WTC11 (cell line): ENCODE measurements around the gene AMMECR1. TPM values are rescaled to one million over a fixed set of nuclear protein-coding genes. Genes with fewer than 3 reads are reported as not detected.

ENCODE experiments used
- ATAC-seq: fragments of 200-7000 bp; cut with Tn5 transposase; 2 replicates; pipeline ENCODE4 v1.10.0; 2021; ENCODE audit warnings: mild to moderate bottlenecking, moderate library complexity
- CTCF ChIA-PET: fragments of 300-600 bp; sonication (Branson Sonifier 250); formaldehyde crosslinking; loops from one replicate; lab custom pipeline; 2021; ENCODE audit warnings: antibody characterized with exemption; lab: Charles Lee
- POLR2A ChIA-PET: fragments of 350-600 bp; sonication (Branson Sonifier 250); formaldehyde crosslinking; loops from one replicate; lab custom pipeline; 2021; ENCODE audit warnings: antibody characterized with exemption; lab: Charles Lee
- DNase-seq: peaks from one replicate; pipeline ENCODE4 v3.0.0; 2021; ENCODE audit warnings: low spot score
- H3K27ac Mint-ChIP-seq: 2 replicates; pipeline ENCODE4 v1.8.0; 2021; ENCODE audit warnings: mixed read lengths
- H3K27me3 Mint-ChIP-seq: 2 replicates; pipeline ENCODE4 v1.8.0; 2021; ENCODE audit warnings: low read depth, mild to moderate bottlenecking, moderate library complexity, mixed read lengths
- H3K36me3 Mint-ChIP-seq: 2 replicates; pipeline ENCODE4 v1.8.0; 2021; ENCODE audit warnings: mixed read lengths
- H3K4me1 Mint-ChIP-seq: 2 replicates; pipeline ENCODE4 v1.8.0; 2022; ENCODE audit warnings: mixed read lengths
- H3K4me3 Mint-ChIP-seq: 2 replicates; pipeline ENCODE4 v1.8.0; 2021; ENCODE audit warnings: mild to moderate bottlenecking, moderate library complexity, mixed read lengths
- H3K9me3 Mint-ChIP-seq: 2 replicates; pipeline ENCODE4 v1.8.0; 2021; ENCODE audit warnings: mixed read lengths
- CBFB ChIP-seq: sonication (generic); formaldehyde crosslinking; IDR thresholded peaks from 2 replicates; pipeline ENCODE4 v1.8.1; 2022; ENCODE audit warnings: mild to moderate bottlenecking, low read depth, missing genetic modification reagents
- CREB1 ChIP-seq: sonication (generic); formaldehyde crosslinking; IDR thresholded peaks from 2 replicates; pipeline ENCODE4 v1.8.0; 2023; ENCODE audit warnings: mild to moderate bottlenecking, missing genetic modification reagents
- E2F4 ChIP-seq: sonication (generic); formaldehyde crosslinking; IDR thresholded peaks from 2 replicates; pipeline ENCODE4 v1.8.1; 2022; ENCODE audit warnings: low read depth, mild to moderate bottlenecking, moderate library complexity, missing genetic modification reagents, borderline replicate concordance
- FOXJ3 ChIP-seq: sonication (generic); formaldehyde crosslinking; IDR thresholded peaks from 2 replicates; pipeline ENCODE4 v1.9.0; 2021; ENCODE audit warnings: missing genetic modification reagents, mild to moderate bottlenecking, borderline replicate concordance
- FOXP1 ChIP-seq: sonication (generic); formaldehyde crosslinking; IDR thresholded peaks from 2 replicates; pipeline ENCODE4 v1.8.0; 2022; ENCODE audit warnings: missing genetic modification reagents, mild to moderate bottlenecking, moderate library complexity, borderline replicate concordance
- GRHL2 ChIP-seq: fragments of 250-450 bp; sonication (Bioruptor Pico); IDR thresholded peaks from 2 replicates; pipeline ENCODE4 v1.8.0; 2022; ENCODE audit warnings: mild to moderate bottlenecking, moderate library complexity; ENCODE audit not compliant: insufficient replicate concordance, severe bottlenecking
- HMGA2 ChIP-seq: fragments of 250-450 bp; sonication (Bioruptor Pico); IDR thresholded peaks from 2 replicates; pipeline ENCODE4 v1.4.0; 2021; ENCODE audit warnings: mild to moderate bottlenecking, moderate library complexity
- HMGXB4 ChIP-seq: sonication (generic); formaldehyde crosslinking; IDR thresholded peaks from 2 replicates; pipeline ENCODE4 v1.8.1; 2023; ENCODE audit warnings: mild to moderate bottlenecking, moderate library complexity, missing genetic modification reagents
- IRF2 ChIP-seq: sonication (generic); formaldehyde crosslinking; IDR thresholded peaks from 2 replicates; pipeline ENCODE4 v1.8.0; 2022; ENCODE audit warnings: low read depth, missing genetic modification reagents, borderline replicate concordance
- MYBL2 ChIP-seq: sonication (generic); formaldehyde crosslinking; IDR thresholded peaks from 2 replicates; pipeline ENCODE4 v1.8.1; 2023; ENCODE audit warnings: mild to moderate bottlenecking, moderate library complexity, missing genetic modification reagents
- NFATC4 ChIP-seq: fragments of 250-450 bp; sonication (Bioruptor Pico); IDR thresholded peaks from 2 replicates; pipeline ENCODE4 v1.9.0; 2021; ENCODE audit warnings: mild to moderate bottlenecking
- NFE2L1 ChIP-seq: sonication (generic); formaldehyde crosslinking; IDR thresholded peaks from 2 replicates; pipeline ENCODE4 v1.8.1; 2023; ENCODE audit warnings: missing genetic modification reagents
- NFYB ChIP-seq: sonication (generic); formaldehyde crosslinking; conservative IDR thresholded peaks from 2 replicates; pipeline ENCODE4 v1.8.0; 2022; ENCODE audit warnings: low read depth, missing genetic modification reagents
- NR2C2 ChIP-seq: sonication (generic); formaldehyde crosslinking; IDR thresholded peaks from 2 replicates; pipeline ENCODE4 v1.8.0; 2022; ENCODE audit warnings: mild to moderate bottlenecking, missing genetic modification reagents
- RORB ChIP-seq: fragments of 250-450 bp; sonication (Bioruptor Pico); IDR thresholded peaks from 2 replicates; pipeline ENCODE4 v1.9.0; 2021; ENCODE audit warnings: mild to moderate bottlenecking
- ZNF138 ChIP-seq: sonication (generic); formaldehyde crosslinking; conservative IDR thresholded peaks from 2 replicates; pipeline ENCODE4 v1.8.1; 2022; ENCODE audit warnings: mild to moderate bottlenecking, moderate library complexity, missing genetic modification reagents
- ZNF219 ChIP-seq: sonication (generic); formaldehyde crosslinking; IDR thresholded peaks from 2 replicates; pipeline ENCODE4 v1.8.0; 2023; ENCODE audit warnings: missing genetic modification reagents, mild to moderate bottlenecking, borderline replicate concordance
- ZNF232 ChIP-seq: sonication (generic); formaldehyde crosslinking; IDR thresholded peaks from 2 replicates; pipeline ENCODE4 v1.8.0; 2022; ENCODE audit warnings: mild to moderate bottlenecking, missing genetic modification reagents
- ZNF317 ChIP-seq: sonication (generic); formaldehyde crosslinking; IDR thresholded peaks from 2 replicates; pipeline ENCODE4 v1.8.1; 2023; ENCODE audit warnings: low read depth, mild to moderate bottlenecking, moderate library complexity, missing genetic modification reagents, borderline replicate concordance
- ZNF396 ChIP-seq: fragments of 250-450 bp; sonication (Bioruptor Pico); IDR thresholded peaks from 2 replicates; pipeline ENCODE4 v1.8.0; 2021; ENCODE audit warnings: mild to moderate bottlenecking, moderate library complexity, borderline replicate concordance
- ZNF416 ChIP-seq: fragments of 250-450 bp; sonication (Bioruptor Pico); IDR thresholded peaks from 2 replicates; pipeline ENCODE4 v1.9.0; 2021; ENCODE audit warnings: mild to moderate bottlenecking, inconsistent platforms
- total RNA-seq: library from RNA; stranded (reverse); gene quantifications from 3 replicates; pipeline ENCODE4 v1.2.3, GENCODE V29; 2021
- TF ChIP-seq, protein P1 (sequence below): sonication (generic); formaldehyde crosslinking; IDR thresholded peaks from 2 replicates; pipeline ENCODE4 v1.8.0; 2023; ENCODE audit warnings: missing genetic modification reagents
- TF ChIP-seq, protein P2 (sequence below): sonication (generic); formaldehyde crosslinking; IDR thresholded peaks from 2 replicates; pipeline ENCODE4 v1.8.0; 2022; ENCODE audit warnings: mild to moderate bottlenecking, missing genetic modification reagents
- TF ChIP-seq, protein P3 (sequence below): sonication (generic); formaldehyde crosslinking; IDR thresholded peaks from 2 replicates; pipeline ENCODE4 v1.8.1; 2023; ENCODE audit warnings: mild to moderate bottlenecking, missing genetic modification reagents, borderline replicate concordance

AMMECR1 gene
- total RNA-seq, 1 experiment from 2014 or later, result 18.1 TPM

- no peak for TF ChIP-seq ZNF416 (CRISPR knock-in tag)
- TF ChIP-seq MYBL2 (CRISPR knock-in tag), result no peak
- no peak for TF ChIP-seq NFYB (CRISPR knock-in tag)
These were observed 13.0 kb downstream of the AMMECR1 start (continued) for GRCh38 chrX:110304884-110305283.

- Mint-ChIP-seq H3K4me1 (peaks cover 21% of the 10 kb centered on the region), H3K36me3 (no peaks in the 10 kb centered on the region), H3K9me3 (no peaks in the 10 kb centered on the region), H3K27me3 (no peaks in the 10 kb centered on the region), H3K4me3 (no peak overlapping the region), H3K27ac (no peak overlapping the region)
- CTCF ChIA-PET, result no interaction called here
- ATAC-seq (no peak), DNase-seq (no peak)
- TF ChIP-seq, protein P1, sequence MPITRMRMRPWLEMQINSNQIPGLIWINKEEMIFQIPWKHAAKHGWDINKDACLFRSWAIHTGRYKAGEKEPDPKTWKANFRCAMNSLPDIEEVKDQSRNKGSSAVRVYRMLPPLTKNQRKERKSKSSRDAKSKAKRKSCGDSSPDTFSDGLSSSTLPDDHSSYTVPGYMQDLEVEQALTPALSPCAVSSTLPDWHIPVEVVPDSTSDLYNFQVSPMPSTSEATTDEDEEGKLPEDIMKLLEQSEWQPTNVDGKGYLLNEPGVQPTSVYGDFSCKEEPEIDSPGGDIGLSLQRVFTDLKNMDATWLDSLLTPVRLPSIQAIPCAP, result no peak
- no peak for TF ChIP-seq RORB (CRISPR knock-in tag)
- no peak for TF ChIP-seq ZNF396
- no peak for TF ChIP-seq HMGXB4 (CRISPR knock-in tag)
- TF ChIP-seq NFE2L1 (CRISPR knock-in tag), result no peak
- no peak for TF ChIP-seq ZNF317 (CRISPR knock-in tag)
- no peak for TF ChIP-seq FOXJ3
- TF ChIP-seq ZNF219 (CRISPR knock-in tag), result no peak
- no peak for TF ChIP-seq ZNF232 (CRISPR knock-in tag)
- TF ChIP-seq ZNF138, result no peak
- TF ChIP-seq, protein P2, sequence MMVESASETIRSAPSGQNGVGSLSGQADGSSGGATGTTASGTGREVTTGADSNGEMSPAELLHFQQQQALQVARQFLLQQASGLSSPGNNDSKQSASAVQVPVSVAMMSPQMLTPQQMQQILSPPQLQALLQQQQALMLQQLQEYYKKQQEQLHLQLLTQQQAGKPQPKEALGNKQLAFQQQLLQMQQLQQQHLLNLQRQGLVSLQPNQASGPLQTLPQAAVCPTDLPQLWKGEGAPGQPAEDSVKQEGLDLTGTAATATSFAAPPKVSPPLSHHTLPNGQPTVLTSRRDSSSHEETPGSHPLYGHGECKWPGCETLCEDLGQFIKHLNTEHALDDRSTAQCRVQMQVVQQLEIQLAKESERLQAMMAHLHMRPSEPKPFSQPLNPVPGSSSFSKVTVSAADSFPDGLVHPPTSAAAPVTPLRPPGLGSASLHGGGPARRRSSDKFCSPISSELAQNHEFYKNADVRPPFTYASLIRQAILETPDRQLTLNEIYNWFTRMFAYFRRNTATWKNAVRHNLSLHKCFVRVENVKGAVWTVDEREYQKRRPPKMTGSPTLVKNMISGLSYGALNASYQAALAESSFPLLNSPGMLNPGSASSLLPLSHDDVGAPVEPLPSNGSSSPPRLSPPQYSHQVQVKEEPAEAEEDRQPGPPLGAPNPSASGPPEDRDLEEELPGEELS (CRISPR knock-in tag), result no peak
- no peak for TF ChIP-seq FOXP1 (CRISPR knock-in tag)
- no peak for TF ChIP-seq CREB1
- POLR2A ChIA-PET, result no interaction called here
These were observed 13.5 kb downstream of the AMMECR1 start for GRCh38 chrX:110304371-110304770.

DNA sequence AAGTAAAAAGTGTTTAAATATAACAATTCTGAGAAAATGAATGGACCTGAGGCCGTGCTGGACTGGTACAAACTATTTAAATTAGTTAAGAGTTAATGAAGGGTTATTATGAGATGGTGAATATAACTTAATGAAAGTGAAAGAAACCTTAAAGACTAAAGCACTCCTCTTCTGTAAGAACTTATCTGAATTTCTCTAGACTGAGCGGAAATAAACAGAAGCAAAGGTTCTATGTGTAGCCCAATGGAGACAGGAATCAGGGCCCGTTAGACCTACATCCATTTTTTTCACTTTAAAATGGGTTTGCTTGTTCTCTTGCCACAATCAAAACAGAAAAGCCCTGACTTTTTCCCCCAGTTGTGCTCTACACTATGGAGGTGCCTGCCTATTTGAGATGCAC is 14.9 kb downstream of the AMMECR1 start:
- H3K36me3 Mint-ChIP-seq, result no peaks in the 10 kb centered on the region
- peaks cover 8% of the 10 kb centered on the region; the same call in 1 of the 2 replicates for H3K4me1 Mint-ChIP-seq
- ChIA-PET CTCF (no interaction called here), POLR2A (no interaction called here)
- no peak for DNase-seq
- TF ChIP-seq NFATC4 (no peak), GRHL2 (CRISPR knock-in tag) (no peak), NR2C2 (CRISPR knock-in tag) (no peak), E2F4 (no peak), ZNF416 (CRISPR knock-in tag) (no peak), IRF2 (no peak), CBFB (no peak), NFE2L1 (CRISPR knock-in tag) (no peak), HMGA2 (CRISPR knock-in tag) (no peak)
- TF ChIP-seq, protein P3, sequence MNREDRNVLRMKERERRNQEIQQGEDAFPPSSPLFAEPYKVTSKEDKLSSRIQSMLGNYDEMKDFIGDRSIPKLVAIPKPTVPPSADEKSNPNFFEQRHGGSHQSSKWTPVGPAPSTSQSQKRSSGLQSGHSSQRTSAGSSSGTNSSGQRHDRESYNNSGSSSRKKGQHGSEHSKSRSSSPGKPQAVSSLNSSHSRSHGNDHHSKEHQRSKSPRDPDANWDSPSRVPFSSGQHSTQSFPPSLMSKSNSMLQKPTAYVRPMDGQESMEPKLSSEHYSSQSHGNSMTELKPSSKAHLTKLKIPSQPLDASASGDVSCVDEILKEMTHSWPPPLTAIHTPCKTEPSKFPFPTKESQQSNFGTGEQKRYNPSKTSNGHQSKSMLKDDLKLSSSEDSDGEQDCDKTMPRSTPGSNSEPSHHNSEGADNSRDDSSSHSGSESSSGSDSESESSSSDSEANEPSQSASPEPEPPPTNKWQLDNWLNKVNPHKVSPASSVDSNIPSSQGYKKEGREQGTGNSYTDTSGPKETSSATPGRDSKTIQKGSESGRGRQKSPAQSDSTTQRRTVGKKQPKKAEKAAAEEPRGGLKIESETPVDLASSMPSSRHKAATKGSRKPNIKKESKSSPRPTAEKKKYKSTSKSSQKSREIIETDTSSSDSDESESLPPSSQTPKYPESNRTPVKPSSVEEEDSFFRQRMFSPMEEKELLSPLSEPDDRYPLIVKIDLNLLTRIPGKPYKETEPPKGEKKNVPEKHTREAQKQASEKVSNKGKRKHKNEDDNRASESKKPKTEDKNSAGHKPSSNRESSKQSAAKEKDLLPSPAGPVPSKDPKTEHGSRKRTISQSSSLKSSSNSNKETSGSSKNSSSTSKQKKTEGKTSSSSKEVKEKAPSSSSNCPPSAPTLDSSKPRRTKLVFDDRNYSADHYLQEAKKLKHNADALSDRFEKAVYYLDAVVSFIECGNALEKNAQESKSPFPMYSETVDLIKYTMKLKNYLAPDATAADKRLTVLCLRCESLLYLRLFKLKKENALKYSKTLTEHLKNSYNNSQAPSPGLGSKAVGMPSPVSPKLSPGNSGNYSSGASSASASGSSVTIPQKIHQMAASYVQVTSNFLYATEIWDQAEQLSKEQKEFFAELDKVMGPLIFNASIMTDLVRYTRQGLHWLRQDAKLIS (CRISPR knock-in tag), result no peak
- no peak overlapping the region for H3K4me3 Mint-ChIP-seq
- no peaks in the 10 kb centered on the region for H3K9me3 Mint-ChIP-seq
- no peak overlapping the region for H3K27ac Mint-ChIP-seq
- no peaks in the 10 kb centered on the region for H3K27me3 Mint-ChIP-seq
- no peak for ATAC-seq
